BLaER1 (cell line): ENCODE results near the gene ZNF212.
"Not testable (repeated sequence)": the region's sequence is repeated elsewhere in the genome, so short reads cannot be mapped to it uniquely, and the experiment has no call there.

Experiments
- H3K27ac ChIP-seq: shearing (Covaris generic); formaldehyde crosslinking; 2 replicates; pipeline ENCODE4 v1.8.1; 2022
- H3K27me3 ChIP-seq: shearing (Covaris generic); formaldehyde crosslinking; 2 replicates; pipeline ENCODE4 v1.8.1; 2022
- H3K36me3 ChIP-seq: shearing (Covaris generic); formaldehyde crosslinking; 2 replicates; pipeline ENCODE4 v1.8.1; 2022
- H3K4me1 ChIP-seq: shearing (Covaris generic); formaldehyde crosslinking; 2 replicates; pipeline ENCODE4 v1.8.1; 2022
- H3K4me2 ChIP-seq: shearing (Covaris generic); formaldehyde crosslinking; 2 replicates; pipeline ENCODE4 v1.8.1; 2022
- H3K4me3 ChIP-seq: shearing (Covaris generic); formaldehyde crosslinking; 2 replicates; pipeline ENCODE4 v1.8.1; 2022
- H3K9ac ChIP-seq: shearing (Covaris generic); formaldehyde crosslinking; 2 replicates; pipeline ENCODE4 v1.8.1; 2022
- H3K9me3 ChIP-seq: shearing (Covaris generic); formaldehyde crosslinking; 2 replicates; pipeline ENCODE4 v1.8.1; 2022
- H4K20me1 ChIP-seq: shearing (Covaris generic); formaldehyde crosslinking; 2 replicates; pipeline ENCODE4 v1.8.1; 2022
- Cebpa-rat ChIP-seq: shearing (Covaris generic); IDR thresholded peaks from 2 replicates; pipeline ENCODE4 v1.8.1; 2022

Gene ZNF212

GRCh38 chr7:149218469-149219420, 20.7 kb upstream of the ZNF212 start:
- H4K20me1 ChIP-seq, result peaks cover 49% of the 10 kb centered on the region
- H3K36me3 ChIP-seq, result peaks cover 98% of the 10 kb centered on the region
- no peak overlapping the region for H3K4me2 ChIP-seq
- H3K27me3 ChIP-seq, result no peaks in the 10 kb centered on the region
- H3K4me1 ChIP-seq, result no peaks in the 10 kb centered on the region
- H3K9me3 ChIP-seq, result no peaks in the 10 kb centered on the region
- TF ChIP-seq Cebpa-rat, result no peak
- no peak overlapping the region for H3K9ac ChIP-seq
- no peak overlapping the region for H3K4me3 ChIP-seq
- H3K27ac ChIP-seq, result no peak overlapping the region

GRCh38 chr7:149220534-149220933, 18.9 kb upstream of the ZNF212 start:
- no peak overlapping the region for H3K27ac ChIP-seq
- no peak overlapping the region for H3K9ac ChIP-seq
- H3K4me1 ChIP-seq, result no peaks in the 10 kb centered on the region
- no peak overlapping the region for H3K4me3 ChIP-seq
- peaks cover 58% of the 10 kb centered on the region for H4K20me1 ChIP-seq
- H3K36me3 ChIP-seq, result peaks cover 96% of the 10 kb centered on the region
- no peaks in the 10 kb centered on the region for H3K27me3 ChIP-seq
- TF ChIP-seq Cebpa-rat, result no peak
- no peak overlapping the region for H3K4me2 ChIP-seq
- no peaks in the 10 kb centered on the region for H3K9me3 ChIP-seq

GRCh38 chr7:149223176-149223575, 16.3 kb upstream of the ZNF212 start:
- Histone ChIP-seq H3K27me3 (no peaks in the 10 kb centered on the region), H3K4me2 (no peak overlapping the region), H3K9ac (no peak overlapping the region), H3K9me3 (no peaks in the 10 kb centered on the region), H3K4me1 (no peaks in the 10 kb centered on the region), H3K4me3 (no peak overlapping the region), H3K36me3 (peaks cover 90% of the 10 kb centered on the region), H4K20me1 (peaks cover 40% of the 10 kb centered on the region), H3K27ac (no peak overlapping the region)
- TF ChIP-seq Cebpa-rat, result no peak

- H3K4me1 ChIP-seq, result peaks cover 1% of the 10 kb centered on the region; the same call in 1 of the 2 replicates
- peaks cover 84% of the 10 kb centered on the region for H3K36me3 ChIP-seq
- H3K27ac ChIP-seq, result no peak overlapping the region
- H3K4me2 ChIP-seq, result no peak overlapping the region
- no peak overlapping the region for H3K4me3 ChIP-seq
- no peak for TF ChIP-seq Cebpa-rat
- H3K27me3 ChIP-seq, result no peaks in the 10 kb centered on the region
- H3K9ac ChIP-seq, result no peak overlapping the region
- no peaks in the 10 kb centered on the region for H3K9me3 ChIP-seq
- peaks cover 34% of the 10 kb centered on the region for H4K20me1 ChIP-seq
Measured at GRCh38 chr7:149223761-149224160, 15.7 kb upstream of the ZNF212 start.

- H3K36me3 ChIP-seq, result peaks cover 78% of the 10 kb centered on the region
- H4K20me1 ChIP-seq, result peaks cover 28% of the 10 kb centered on the region
- no peaks in the 10 kb centered on the region for H3K9me3 ChIP-seq
- H3K4me1 ChIP-seq, result peaks cover 7% of the 10 kb centered on the region
- no peak overlapping the region for H3K9ac ChIP-seq
- H3K4me2 ChIP-seq, result no peak overlapping the region
- TF ChIP-seq Cebpa-rat, result no peak
- H3K27me3 ChIP-seq, result no peaks in the 10 kb centered on the region
- no peak overlapping the region for H3K4me3 ChIP-seq
- no peak overlapping the region for H3K27ac ChIP-seq
Measured at GRCh38 chr7:149224352-149224751, 15.1 kb upstream of the ZNF212 start.

- H3K36me3 ChIP-seq, result peaks cover 71% of the 10 kb centered on the region
- H3K27ac ChIP-seq, result no peak overlapping the region
- peaks cover 25% of the 10 kb centered on the region for H4K20me1 ChIP-seq
- H3K4me2 ChIP-seq, result no peak overlapping the region
- no peaks in the 10 kb centered on the region for H3K27me3 ChIP-seq
- H3K9ac ChIP-seq, result no peak overlapping the region
- H3K4me3 ChIP-seq, result no peak overlapping the region
- H3K9me3 ChIP-seq, result no peaks in the 10 kb centered on the region
- no peak for TF ChIP-seq Cebpa-rat
- H3K4me1 ChIP-seq, result peaks cover 11% of the 10 kb centered on the region
Measured at GRCh38 chr7:149225106-149225505, 14.3 kb upstream of the ZNF212 start.

GRCh38 chr7:149225656-149226055, 13.8 kb upstream of the ZNF212 start:
- Histone ChIP-seq H3K36me3 (peaks cover 66% of the 10 kb centered on the region), H3K9me3 (no peaks in the 10 kb centered on the region), H3K27me3 (no peaks in the 10 kb centered on the region), H3K9ac (no peak overlapping the region), H3K4me1 (peaks cover 11% of the 10 kb centered on the region), H3K27ac (no peak overlapping the region), H3K4me2 (no peak overlapping the region), H3K4me3 (no peak overlapping the region), H4K20me1 (peaks cover 25% of the 10 kb centered on the region)
- no peak for TF ChIP-seq Cebpa-rat

GRCh38 chr7:149226366-149226765, 13.1 kb upstream of the ZNF212 start:
- not testable (repeated sequence) for H3K27me3 ChIP-seq, H3K9me3 ChIP-seq, H3K27ac ChIP-seq, H3K9ac ChIP-seq, H3K4me2 ChIP-seq, H3K4me3 ChIP-seq
- Histone ChIP-seq H3K4me1 (peaks cover 11% of the 10 kb centered on the region), H3K36me3 (peaks cover 59% of the 10 kb centered on the region), H4K20me1 (peaks cover 20% of the 10 kb centered on the region)

GRCh38 chr7:149226840-149227494, 12.5 kb upstream of the ZNF212 start:
- no peak for TF ChIP-seq Cebpa-rat
- Histone ChIP-seq H3K27ac (no peak overlapping the region), H3K9me3 (no peaks in the 10 kb centered on the region), H4K20me1 (peaks cover 16% of the 10 kb centered on the region), H3K4me1 (peaks cover 11% of the 10 kb centered on the region), H3K4me2 (no peak overlapping the region), H3K36me3 (peaks cover 54% of the 10 kb centered on the region), H3K4me3 (no peak overlapping the region), H3K9ac (no peak overlapping the region), H3K27me3 (no peaks in the 10 kb centered on the region)

GRCh38 chr7:149228831-149229471, 10.5 kb upstream of the ZNF212 start:
- H3K27ac ChIP-seq, result no peak overlapping the region
- no peaks in the 10 kb centered on the region for H3K9me3 ChIP-seq

More at GRCh38 chr7:149228831-149229471, 10.5 kb upstream of the ZNF212 start:
- peak overlapping the region; percentile 39; the same call in 1 of the 2 replicates for H3K4me2 ChIP-seq
- TF ChIP-seq Cebpa-rat, result no peak
- peaks cover 16% of the 10 kb centered on the region for H4K20me1 ChIP-seq
- peaks cover 11% of the 10 kb centered on the region for H3K4me1 ChIP-seq
- peaks cover 36% of the 10 kb centered on the region for H3K36me3 ChIP-seq
- H3K9ac ChIP-seq, result no peak overlapping the region
- no peak overlapping the region for H3K4me3 ChIP-seq
- no peaks in the 10 kb centered on the region for H3K27me3 ChIP-seq
